Stimulated activated CD4-positive, alpha-beta T cell treated with anti-CD3 and anti-CD28 coated beads, TNF-alpha, amount 100 ng/mL, for 48 hours (primary cell): ENCODE results near the gene GLIS1.

Experiments used
- DNase-seq, 3 donors: peaks; one replicate each; pipeline ENCODE4 v3.0.0-alpha.2; 2020; ENCODE audit warnings: low read depth in 3 of 3

Gene GLIS1

GRCh38 chr1:53736290-53736689 is 2.7 kb downstream of the GLIS1 start:
- DNase-seq = no peak

DNA sequence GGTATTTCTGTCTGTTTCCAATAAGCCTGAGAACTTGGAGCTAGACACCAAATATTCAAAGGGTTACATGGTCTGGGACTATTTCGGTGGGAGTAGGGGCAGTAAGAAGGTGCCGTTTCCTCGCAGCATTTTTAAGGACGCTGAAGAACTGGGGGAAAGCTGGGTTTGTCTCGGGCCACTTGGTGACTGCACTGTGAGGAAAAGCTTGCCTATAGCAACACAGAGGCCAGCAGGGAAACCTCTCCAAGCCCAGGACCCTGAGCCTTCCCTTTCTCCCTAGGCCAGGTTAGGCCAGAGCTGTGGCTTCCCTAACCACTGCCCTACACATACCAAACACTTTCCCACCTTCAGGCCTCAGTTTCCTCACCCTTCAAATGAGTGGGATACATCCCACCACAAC is 3.3 kb downstream of the GLIS1 start:
- DNase-seq = no peak

- DNase-seq = no peak
Observed at GRCh38 chr1:53735261-53735660, 3.7 kb downstream of the GLIS1 start.

- DNase-seq = no peak
Observed at GRCh38 chr1:53734650-53735211, 4.2 kb downstream of the GLIS1 start.

DNA sequence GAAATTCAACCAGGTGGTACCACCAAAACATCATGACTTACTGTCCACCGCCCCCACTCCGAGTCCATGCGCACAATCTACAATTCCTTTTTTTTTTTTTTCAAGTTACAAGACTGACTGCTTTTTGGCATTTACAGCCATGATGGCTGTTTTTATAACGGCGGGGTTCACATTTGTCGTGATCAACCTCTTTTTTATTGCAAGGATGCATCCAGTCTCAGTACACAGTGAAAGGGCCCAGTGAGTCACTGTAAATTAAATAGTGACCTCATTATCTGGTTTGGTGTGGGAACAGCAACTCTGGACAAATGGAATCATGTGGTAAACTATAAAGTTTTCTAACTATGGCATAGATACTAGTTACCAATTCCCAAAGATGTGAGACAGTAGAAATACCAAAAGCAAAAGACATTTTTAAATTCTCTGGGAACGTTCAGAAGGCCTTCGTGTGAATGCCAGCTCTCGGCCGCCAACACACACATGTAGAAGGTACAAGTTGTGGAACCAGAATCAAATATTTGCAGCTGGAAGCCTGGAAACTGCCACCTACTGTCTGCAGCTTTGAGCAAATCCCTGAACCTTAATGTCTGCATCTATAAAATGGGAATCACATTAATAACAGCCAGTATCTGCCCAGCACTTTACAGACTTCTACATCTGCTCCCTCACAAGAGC is 4.9 kb downstream of the GLIS1 start:
- no peak for DNase-seq

DNA sequence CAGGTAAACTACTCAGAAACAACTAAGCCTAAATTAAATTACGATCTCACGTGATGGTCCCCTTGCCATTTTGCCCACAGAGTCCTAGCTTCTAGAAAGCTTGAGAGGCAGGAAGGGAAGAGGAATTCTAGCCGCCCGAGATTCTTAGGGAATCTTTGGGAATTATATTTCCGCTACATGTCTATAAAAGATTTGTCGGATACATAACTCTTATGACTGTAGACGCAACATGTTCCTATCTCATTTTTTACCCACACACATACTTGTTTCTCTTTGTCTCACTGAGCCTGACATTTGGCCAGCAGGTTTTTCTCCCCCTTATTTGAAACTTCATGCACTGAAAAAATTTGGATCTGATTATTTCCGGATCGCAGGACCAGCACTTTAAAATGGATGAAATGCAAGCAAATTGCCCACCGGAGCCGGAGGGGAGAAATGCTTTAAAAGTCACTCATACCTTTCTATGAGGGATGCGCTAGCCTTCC is 5.5 kb downstream of the GLIS1 start:
- DNase-seq = no peak

DNA sequence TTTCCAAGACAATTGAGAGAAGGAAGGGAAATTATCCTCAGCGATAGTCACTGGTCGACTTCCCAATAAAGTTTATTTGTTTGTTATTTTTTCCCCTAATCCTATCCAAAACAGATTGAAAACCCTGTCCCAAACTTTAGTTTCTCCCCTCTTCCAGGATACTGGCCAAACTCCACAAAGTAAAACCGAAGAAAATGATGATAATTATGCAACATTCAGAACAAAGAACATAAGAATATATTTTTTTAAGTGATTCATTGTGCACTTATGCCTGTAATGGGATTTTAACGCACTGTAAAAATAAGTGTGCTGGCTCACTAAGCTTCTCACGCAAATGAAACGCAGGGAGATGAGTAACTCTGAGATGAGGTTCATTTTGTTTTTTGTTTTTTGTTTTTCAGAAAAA is 6.0 kb downstream of the GLIS1 start:
- DNase-seq = no peak

- DNase-seq = no peak
Observed at GRCh38 chr1:53732409-53732808, 6.6 kb downstream of the GLIS1 start.

- no peak for DNase-seq
Observed at GRCh38 chr1:53731779-53732305, 7.1 kb downstream of the GLIS1 start.

DNA sequence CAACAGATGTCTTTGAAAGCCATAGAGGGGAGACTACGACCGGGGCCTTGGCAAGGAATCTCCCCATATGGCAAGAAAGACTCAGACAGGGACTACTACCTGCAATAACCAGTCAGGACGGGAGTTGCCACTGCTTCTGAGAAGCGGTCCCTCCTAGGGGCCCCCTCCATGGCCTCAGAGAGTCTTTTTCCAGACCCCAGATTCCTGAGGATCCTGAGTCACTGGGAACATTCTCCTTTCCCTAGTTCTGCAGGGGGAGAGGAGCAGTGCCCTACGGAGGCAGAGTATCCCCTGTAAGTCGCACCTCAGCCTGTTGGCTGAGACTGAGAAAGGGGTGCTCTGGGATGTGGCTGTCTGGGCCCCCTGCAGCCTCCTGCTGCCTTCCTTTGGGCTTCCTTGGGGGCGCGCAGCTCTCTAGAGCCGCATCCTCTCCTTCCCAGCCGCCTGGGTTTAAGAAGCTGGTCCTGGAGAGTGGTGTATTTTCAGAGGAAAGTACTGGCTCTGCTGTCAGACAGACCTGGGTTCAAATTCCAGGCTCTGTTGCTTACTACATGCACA is 7.8 kb downstream of the GLIS1 start:
- no peak for DNase-seq

DNA sequence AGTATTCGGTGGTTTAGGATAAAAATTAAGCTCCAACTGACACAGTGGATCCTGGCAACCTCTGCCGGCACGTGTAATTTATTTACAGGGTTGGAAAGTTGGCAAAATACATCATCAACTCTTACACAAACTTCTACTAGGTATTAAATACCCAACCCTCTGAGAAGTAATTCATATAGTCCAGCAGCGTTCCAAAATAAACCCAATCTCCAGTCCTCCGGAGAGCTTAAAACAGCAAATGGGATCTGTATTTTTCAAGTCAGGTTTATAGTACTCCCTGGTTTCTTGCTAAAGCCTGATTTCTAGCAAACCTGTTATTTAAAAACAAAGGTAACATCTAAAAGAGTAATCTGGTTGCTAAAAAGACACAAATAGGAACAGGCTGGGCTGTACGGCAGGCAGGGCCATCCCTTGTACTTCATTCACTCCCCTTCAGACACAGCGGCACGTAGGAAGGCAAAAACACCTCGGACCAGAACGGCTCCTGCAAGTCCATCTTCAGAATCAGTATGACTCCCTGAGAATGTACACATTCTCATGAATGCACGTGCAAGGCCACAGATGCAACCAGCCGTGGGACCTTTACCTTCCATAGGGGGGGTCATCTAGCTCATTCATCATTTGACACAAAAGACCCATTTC is 8.6 kb downstream of the GLIS1 start:
- no peak for DNase-seq

GRCh38 chr1:53729456-53730223 is 9.3 kb downstream of the GLIS1 start:
- no peak for DNase-seq

DNA sequence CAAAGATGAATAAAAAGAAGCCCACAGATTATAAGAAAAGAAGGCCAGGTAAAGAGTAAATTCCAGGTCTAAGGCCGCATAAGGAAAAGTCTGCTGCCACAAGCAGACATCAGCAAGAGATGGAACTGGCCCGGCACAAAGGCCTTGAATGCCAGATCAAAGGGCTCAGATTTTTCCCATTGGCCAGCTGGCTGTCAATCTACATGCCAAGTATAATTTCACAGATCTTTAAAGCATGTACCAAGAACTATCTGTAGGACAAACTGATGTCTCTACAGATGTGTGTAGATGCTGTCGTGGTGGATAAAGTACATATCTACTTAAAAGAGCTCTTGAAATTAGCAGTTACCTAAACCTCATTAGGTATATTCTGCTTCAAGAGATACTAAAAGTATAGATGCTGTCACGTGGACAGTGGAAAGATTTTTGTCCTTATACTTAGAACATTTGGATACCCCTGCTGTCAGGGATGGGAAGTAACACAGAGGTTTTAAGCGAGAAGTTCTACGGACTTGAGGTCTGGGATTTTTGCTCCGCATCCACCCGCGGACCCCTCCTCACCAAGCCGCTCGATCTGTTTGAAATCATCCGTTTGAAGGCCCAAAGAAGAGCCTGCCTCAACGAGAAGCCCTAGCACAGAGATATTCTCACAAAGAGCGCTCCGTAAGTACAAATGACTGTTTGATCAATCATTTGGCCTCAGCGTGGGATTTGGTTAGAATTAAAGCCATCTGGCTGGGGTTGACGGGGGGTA is 10.1 kb downstream of the GLIS1 start:
- DNase-seq = no peak

GRCh38 chr1:53728196-53728595 is 10.8 kb downstream of the GLIS1 start:
- DNase-seq = no peak

GRCh38 chr1:53727461-53728092 is 11.4 kb downstream of the GLIS1 start:
- DNase-seq = no peak

DNA sequence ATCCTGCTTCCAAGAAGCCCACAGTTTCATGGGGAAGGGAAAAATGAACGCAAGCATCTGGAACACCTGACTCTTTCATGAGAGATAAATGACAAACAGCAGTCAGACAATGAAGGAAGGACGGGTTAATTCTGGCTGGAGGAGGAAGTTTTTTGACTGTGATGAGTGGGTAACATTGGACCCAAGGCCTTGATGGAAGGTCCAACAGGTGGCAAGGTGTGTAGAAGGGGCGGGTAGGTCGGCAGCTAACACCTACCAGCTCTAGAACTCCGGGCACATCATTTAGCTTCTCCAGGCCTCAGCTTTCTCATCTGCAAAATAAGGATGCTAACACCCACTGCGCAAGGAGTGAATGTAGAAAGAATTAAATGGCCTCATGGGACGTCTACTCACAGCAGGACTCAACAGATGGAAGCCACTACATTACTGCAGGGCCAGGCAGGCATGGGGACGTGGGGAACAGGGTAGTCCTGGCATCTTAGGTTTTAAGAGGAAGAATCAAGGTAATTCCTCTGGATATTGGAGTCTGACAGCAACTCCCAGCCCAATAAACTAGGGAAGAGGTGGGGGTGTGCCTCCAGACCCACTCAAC is 12.9 kb downstream of the GLIS1 start:
- no peak for DNase-seq

- no peak for DNase-seq
Observed at GRCh38 chr1:53725238-53725689, 13.7 kb downstream of the GLIS1 start.

DNA sequence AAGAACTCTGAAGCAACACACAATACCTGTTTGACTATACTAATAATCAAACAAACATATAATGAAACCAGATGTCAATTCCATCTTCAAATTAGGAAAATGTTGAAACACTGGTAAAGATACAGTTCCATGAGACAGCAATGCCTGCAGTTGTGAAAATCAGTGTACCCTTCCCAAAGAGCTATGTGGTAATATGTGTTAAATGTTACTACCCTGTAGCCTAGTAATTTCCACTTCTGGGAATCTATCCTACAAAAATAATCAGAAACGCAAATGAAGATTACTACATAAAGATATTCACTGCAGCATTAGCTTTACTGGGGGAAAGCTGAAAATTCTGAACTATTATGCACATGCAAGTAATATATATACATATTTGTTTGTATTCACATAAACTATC is 16.9 kb downstream of the GLIS1 start:
- DNase-seq = no peak

DNA sequence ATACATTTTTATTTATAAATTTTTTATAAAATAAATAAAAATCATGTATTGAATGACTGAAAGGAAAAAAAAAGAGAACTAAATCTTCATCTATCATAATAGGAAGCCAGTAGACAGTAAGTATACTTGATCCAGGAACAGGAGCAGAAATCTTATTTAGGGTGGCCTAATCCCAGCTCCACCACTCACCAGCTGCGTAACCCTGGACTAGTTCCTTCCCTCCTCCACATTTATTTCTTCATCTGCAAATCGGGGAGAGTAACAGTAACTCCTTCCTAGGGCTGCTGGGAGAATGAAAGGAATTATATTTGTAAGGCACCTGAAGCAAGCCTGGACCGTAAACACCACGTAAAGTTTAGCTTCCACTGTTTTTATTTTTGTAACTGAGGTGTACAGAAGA is 17.9 kb downstream of the GLIS1 start:
- no peak for DNase-seq

GRCh38 chr1:53719469-53719868 is 19.5 kb downstream of the GLIS1 start:
- no peak for DNase-seq
